ENCODE measurements around the gene NDUFB5. TPM values are rescaled to one million over a fixed set of nuclear protein-coding genes. Genes with fewer than 3 reads are reported as not detected.
A peak's percentile ranks its signal among the peaks of the same experiment; 100 is the strongest.

Gene NDUFB5
- total RNA-seq, 1 donor from 2014 or later: 73.7 TPM

GRCh38 chr3:179590669-179591068, 13.9 kb upstream of the NDUFB5 start:
- H3K9me3 Mint-ChIP-seq (ENCODE audit: unreplicated experiment): no peaks in the 10 kb centered on the region

GRCh38 chr3:179591313-179591712, 13.3 kb upstream of the NDUFB5 start:
- Mint-ChIP-seq H3K4me3 (ENCODE audit: unreplicated experiment) (no peak overlapping the region), H3K4me1 (ENCODE audit: low read depth, unreplicated experiment) (no peaks in the 10 kb centered on the region), H3K9me3 (ENCODE audit: unreplicated experiment) (no peaks in the 10 kb centered on the region), H3K36me3 (ENCODE audit: low read depth, unreplicated experiment) (peaks cover 6% of the 10 kb centered on the region), H3K27me3 (ENCODE audit: low read depth, unreplicated experiment) (no peaks in the 10 kb centered on the region), H3K27ac (ENCODE audit: unreplicated experiment) (no peak overlapping the region)
- DNase-seq (ENCODE audit: low read depth): no peak
- FAIRE-seq: no peak
- H4K20me1 ChIP-seq (ENCODE audit: insufficient read depth, low read length): peaks cover 4% of the 10 kb centered on the region
- no peak overlapping the region for H3K9ac ChIP-seq (ENCODE audit: low read length)
- TF ChIP-seq, protein P1, sequence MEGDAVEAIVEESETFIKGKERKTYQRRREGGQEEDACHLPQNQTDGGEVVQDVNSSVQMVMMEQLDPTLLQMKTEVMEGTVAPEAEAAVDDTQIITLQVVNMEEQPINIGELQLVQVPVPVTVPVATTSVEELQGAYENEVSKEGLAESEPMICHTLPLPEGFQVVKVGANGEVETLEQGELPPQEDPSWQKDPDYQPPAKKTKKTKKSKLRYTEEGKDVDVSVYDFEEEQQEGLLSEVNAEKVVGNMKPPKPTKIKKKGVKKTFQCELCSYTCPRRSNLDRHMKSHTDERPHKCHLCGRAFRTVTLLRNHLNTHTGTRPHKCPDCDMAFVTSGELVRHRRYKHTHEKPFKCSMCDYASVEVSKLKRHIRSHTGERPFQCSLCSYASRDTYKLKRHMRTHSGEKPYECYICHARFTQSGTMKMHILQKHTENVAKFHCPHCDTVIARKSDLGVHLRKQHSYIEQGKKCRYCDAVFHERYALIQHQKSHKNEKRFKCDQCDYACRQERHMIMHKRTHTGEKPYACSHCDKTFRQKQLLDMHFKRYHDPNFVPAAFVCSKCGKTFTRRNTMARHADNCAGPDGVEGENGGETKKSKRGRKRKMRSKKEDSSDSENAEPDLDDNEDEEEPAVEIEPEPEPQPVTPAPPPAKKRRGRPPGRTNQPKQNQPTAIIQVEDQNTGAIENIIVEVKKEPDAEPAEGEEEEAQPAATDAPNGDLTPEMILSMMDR (IDR thresholded peaks at IDR 0.05; ENCODE audit: insufficient read depth, low read depth, low read length): no peak
- TF ChIP-seq EZH2 (IDR thresholded peaks at IDR 0.05; ENCODE audit: insufficient read depth, low read length): no peak
- H3K4me1 ChIP-seq (ENCODE audit: insufficient read depth, low read length): no peaks in the 10 kb centered on the region
- no peak overlapping the region for H3K4me3 ChIP-seq (ENCODE audit: insufficient read depth, low read depth, low read length)
- no peak overlapping the region for H3K4me2 ChIP-seq (ENCODE audit: low read length)
- H3K27me3 ChIP-seq (ENCODE audit: insufficient read depth, low read length): no peaks in the 10 kb centered on the region
- peaks cover 9% of the 10 kb centered on the region for H3K79me2 ChIP-seq (ENCODE audit: insufficient read depth, low read length)
- H3K36me3 ChIP-seq (ENCODE audit: insufficient read depth, low read length): peaks cover 68% of the 10 kb centered on the region
- no peak overlapping the region for H2AFZ ChIP-seq (ENCODE audit: low read depth, low read length)
- H3K27ac ChIP-seq (ENCODE audit: low read depth, low read length): no peak overlapping the region
- no peaks in the 10 kb centered on the region for H3K9me3 ChIP-seq (ENCODE audit: insufficient read depth, low read depth, low read length)

More at GRCh38 chr3:179590669-179591068, 13.9 kb upstream of the NDUFB5 start:
- Mint-ChIP-seq H3K4me3 (ENCODE audit: unreplicated experiment) (no peak overlapping the region), H3K27ac (ENCODE audit: unreplicated experiment) (no peak overlapping the region), H3K4me1 (ENCODE audit: low read depth, unreplicated experiment) (no peaks in the 10 kb centered on the region), H3K36me3 (ENCODE audit: low read depth, unreplicated experiment) (peaks cover 6% of the 10 kb centered on the region), H3K27me3 (ENCODE audit: low read depth, unreplicated experiment) (no peaks in the 10 kb centered on the region)
- peaks cover 6% of the 10 kb centered on the region for H3K79me2 ChIP-seq (ENCODE audit: insufficient read depth, low read length)
- peaks cover 69% of the 10 kb centered on the region for H3K36me3 ChIP-seq (ENCODE audit: insufficient read depth, low read length)
- no peak for DNase-seq (ENCODE audit: low read depth)
- peaks cover 4% of the 10 kb centered on the region for H4K20me1 ChIP-seq (ENCODE audit: insufficient read depth, low read length)
- H2AFZ ChIP-seq (ENCODE audit: low read depth, low read length): no peak overlapping the region
- no peak overlapping the region for H3K9ac ChIP-seq (ENCODE audit: low read length)
- H3K4me2 ChIP-seq (ENCODE audit: low read length): no peak overlapping the region
- no peak overlapping the region for H3K27ac ChIP-seq (ENCODE audit: low read depth, low read length)
- H3K4me3 ChIP-seq (ENCODE audit: insufficient read depth, low read depth, low read length): no peak overlapping the region
- no peak for TF ChIP-seq EZH2 (IDR thresholded peaks at IDR 0.05; ENCODE audit: insufficient read depth, low read length)
- TF ChIP-seq, protein P1 (IDR thresholded peaks at IDR 0.05; ENCODE audit: insufficient read depth, low read depth, low read length): no peak
- no peaks in the 10 kb centered on the region for H3K9me3 ChIP-seq (ENCODE audit: insufficient read depth, low read depth, low read length)
- H3K4me1 ChIP-seq (ENCODE audit: insufficient read depth, low read length): no peaks in the 10 kb centered on the region
- H3K27me3 ChIP-seq (ENCODE audit: insufficient read depth, low read length): no peaks in the 10 kb centered on the region
- FAIRE-seq: no peak

DNA sequence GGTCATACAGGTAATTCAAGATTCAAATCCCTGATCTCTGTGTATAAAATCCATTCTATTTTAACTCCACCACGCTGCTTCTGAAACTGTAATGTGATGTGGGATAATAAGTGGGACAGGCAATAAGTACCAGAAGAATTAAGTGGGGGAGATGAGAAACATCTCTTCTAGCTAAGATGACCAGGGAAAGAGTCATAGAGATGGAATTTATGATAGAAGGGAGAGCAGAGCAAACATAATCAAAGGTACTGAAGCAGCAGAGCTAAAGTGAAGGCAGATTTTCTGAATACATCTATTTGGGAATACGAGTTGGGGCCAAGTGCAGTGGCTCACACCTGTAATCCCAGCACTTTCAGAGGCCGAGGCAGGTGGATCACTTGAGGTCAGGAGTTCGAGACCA, 5.1 kb upstream of the NDUFB5 start:
- no peak for TF ChIP-seq EZH2 (IDR thresholded peaks at IDR 0.05; ENCODE audit: insufficient read depth, low read length)
- TF ChIP-seq, protein P1 (IDR thresholded peaks at IDR 0.05; ENCODE audit: insufficient read depth, low read depth, low read length): no peak
- H3K36me3 Mint-ChIP-seq (ENCODE audit: low read depth, unreplicated experiment): peaks cover 7% of the 10 kb centered on the region
- H3K27ac Mint-ChIP-seq (ENCODE audit: unreplicated experiment): peak overlapping the region; percentile 54
- Histone ChIP-seq H3K4me1 (ENCODE audit: insufficient read depth, low read length) (no peaks in the 10 kb centered on the region), H2AFZ (ENCODE audit: low read depth, low read length) (no peak overlapping the region), H3K4me2 (ENCODE audit: low read length) (no peak overlapping the region), H3K27me3 (ENCODE audit: insufficient read depth, low read length) (no peaks in the 10 kb centered on the region), H4K20me1 (ENCODE audit: insufficient read depth, low read length) (peaks cover 17% of the 10 kb centered on the region), H3K9me3 (ENCODE audit: insufficient read depth, low read depth, low read length) (no peaks in the 10 kb centered on the region), H3K9ac (ENCODE audit: low read length) (no peak overlapping the region), H3K4me3 (ENCODE audit: insufficient read depth, low read depth, low read length) (no peak overlapping the region), H3K27ac (ENCODE audit: low read depth, low read length) (no peak overlapping the region), H3K79me2 (ENCODE audit: insufficient read depth, low read length) (peaks cover 63% of the 10 kb centered on the region), H3K36me3 (ENCODE audit: insufficient read depth, low read length) (peaks cover 46% of the 10 kb centered on the region)
- peaks cover 5% of the 10 kb centered on the region for H3K4me1 Mint-ChIP-seq (ENCODE audit: low read depth, unreplicated experiment)
- no peak overlapping the region for H3K4me3 Mint-ChIP-seq (ENCODE audit: unreplicated experiment)
- no peak for DNase-seq (ENCODE audit: low read depth)
- no peaks in the 10 kb centered on the region for H3K27me3 Mint-ChIP-seq (ENCODE audit: low read depth, unreplicated experiment)
- no peak for FAIRE-seq
- no peaks in the 10 kb centered on the region for H3K9me3 Mint-ChIP-seq (ENCODE audit: unreplicated experiment)
